Activated T-cell treated with anti-CD3 and anti-CD28 coated beads, Interleukin-2, amount 50 U/mL, for 4 hours (primary cell): ENCODE results near the gene PRKD2. TPM values are rescaled to one million over a fixed set of nuclear protein-coding genes. Genes with fewer than 3 reads are reported as not detected.

ENCODE experiments used
- ATAC-seq, 2 donors: fragments of 200-7000 bp; cut with Tn5 transposase; one replicate each; pipeline ENCODE4 v1.10.0; 2021
- DNase-seq: peaks from one replicate; pipeline ENCODE4 v3.0.0-alpha.2; 2020
- H3K27me3 Mint-ChIP-seq: one replicate; pipeline ENCODE4 v1.8.0; 2021; ENCODE audit warnings: low read depth, mixed read lengths
- H3K36me3 Mint-ChIP-seq: one replicate; pipeline ENCODE4 v1.8.0; 2022; ENCODE audit warnings: mixed read lengths; ENCODE audit not compliant: insufficient read depth
- H3K4me1 Mint-ChIP-seq: one replicate; pipeline ENCODE4 v1.8.0; 2021; ENCODE audit warnings: low read depth, mixed read lengths
- H3K4me3 Mint-ChIP-seq: one replicate; pipeline ENCODE4 v1.8.0; 2021; ENCODE audit warnings: mild to moderate bottlenecking, moderate library complexity, mixed read lengths
- H3K9me3 Mint-ChIP-seq: one replicate; pipeline ENCODE4 v1.8.0; 2021; ENCODE audit warnings: mixed read lengths
- total RNA-seq, 3 donors: library from RNA; stranded (reverse); gene quantifications; one replicate each; pipeline ENCODE4 v1.2.1, GENCODE V29; 2021

PRKD2 gene
- total RNA-seq, 3 donors from 2014 or later: 45.3 to 59.8 (median 58.1) TPM

- DNase-seq (peak; percentile 51), ATAC-seq (peak; percentile 80 to 81)
- Mint-ChIP-seq H3K27me3 (no peaks in the 10 kb centered on the region), H3K4me3 (peak within 1 kb of the TSS; percentile 94), H3K36me3 (peaks cover 4% of the 10 kb centered on the region), H3K9me3 (no peaks in the 10 kb centered on the region), H3K4me1 (peaks cover 51% of the 10 kb centered on the region)
Measured at GRCh38 chr19:46746281-46747057, 29.6 kb upstream of the PRKD2 start, which contains the start of gene STRN4. Gene STRN4, minus strand, starts transcription at chr19:46746450. Its CDS starts 20 bp downstream, at chr19:46746430.

GRCh38 chr19:46745521-46746280, 28.8 kb upstream of the PRKD2 start, which contains the start of gene FKRP:
Gene FKRP, plus strand, starts transcription at chr19:46746057. Its CDS starts 9,394 bp downstream, at chr19:46755451.
- peaks cover 4% of the 10 kb centered on the region for H3K36me3 Mint-ChIP-seq
- peak; percentile 80 to 82 for ATAC-seq
- DNase-seq: peak; percentile 20
- H3K27me3 Mint-ChIP-seq: no peaks in the 10 kb centered on the region
- peaks cover 59% of the 10 kb centered on the region for H3K4me1 Mint-ChIP-seq
- H3K9me3 Mint-ChIP-seq: no peaks in the 10 kb centered on the region
- H3K4me3 Mint-ChIP-seq: peak within 1 kb of the TSS; percentile 94

- Mint-ChIP-seq H3K9me3 (no peaks in the 10 kb centered on the region), H3K4me1 (peaks cover 65% of the 10 kb centered on the region), H3K36me3 (peaks cover 7% of the 10 kb centered on the region), H3K27me3 (no peaks in the 10 kb centered on the region), H3K4me3 (peak overlapping the region; percentile 94)
- DNase-seq: no peak
- no peak for ATAC-seq
Measured at GRCh38 chr19:46745030-46745429, 28.1 kb upstream of the PRKD2 start.

- peaks cover 70% of the 10 kb centered on the region for H3K4me1 Mint-ChIP-seq
- DNase-seq (no peak), ATAC-seq (no peak)
- no peaks in the 10 kb centered on the region for H3K9me3 Mint-ChIP-seq
- H3K27me3 Mint-ChIP-seq: no peaks in the 10 kb centered on the region
- peaks cover 12% of the 10 kb centered on the region for H3K36me3 Mint-ChIP-seq
- peak overlapping the region; percentile 94 for H3K4me3 Mint-ChIP-seq
Measured at GRCh38 chr19:46744005-46744691, 27.2 kb upstream of the PRKD2 start.

GRCh38 chr19:46742926-46743480, 26.1 kb upstream of the PRKD2 start:
- ATAC-seq: no peak
- H3K36me3 Mint-ChIP-seq: peaks cover 13% of the 10 kb centered on the region
- peak overlapping the region; percentile 38 for H3K4me3 Mint-ChIP-seq
- no peak for DNase-seq
- peaks cover 65% of the 10 kb centered on the region for H3K4me1 Mint-ChIP-seq
- H3K9me3 Mint-ChIP-seq: no peaks in the 10 kb centered on the region
- H3K27me3 Mint-ChIP-seq: no peaks in the 10 kb centered on the region

- Mint-ChIP-seq H3K36me3 (peaks cover 22% of the 10 kb centered on the region), H3K27me3 (no peaks in the 10 kb centered on the region), H3K9me3 (no peaks in the 10 kb centered on the region), H3K4me3 (no peak overlapping the region), H3K4me1 (peaks cover 56% of the 10 kb centered on the region)
- no peak for DNase-seq
- ATAC-seq: no peak
Measured at GRCh38 chr19:46741447-46741846, 24.5 kb upstream of the PRKD2 start.

GRCh38 chr19:46739290-46739771, 22.4 kb upstream of the PRKD2 start:
- ATAC-seq (no peak), DNase-seq (no peak)
- Mint-ChIP-seq H3K9me3 (no peaks in the 10 kb centered on the region), H3K4me1 (peaks cover 43% of the 10 kb centered on the region), H3K27me3 (no peaks in the 10 kb centered on the region), H3K36me3 (peaks cover 22% of the 10 kb centered on the region), H3K4me3 (no peak overlapping the region)

GRCh38 chr19:46737761-46738171, 20.9 kb upstream of the PRKD2 start:
- DNase-seq (no peak), ATAC-seq (no peak)
- Mint-ChIP-seq H3K27me3 (no peaks in the 10 kb centered on the region), H3K36me3 (peaks cover 23% of the 10 kb centered on the region), H3K9me3 (no peaks in the 10 kb centered on the region), H3K4me3 (no peak overlapping the region), H3K4me1 (peaks cover 29% of the 10 kb centered on the region)

- H3K36me3 Mint-ChIP-seq: peaks cover 21% of the 10 kb centered on the region
- peaks cover 27% of the 10 kb centered on the region for H3K4me1 Mint-ChIP-seq
- H3K27me3 Mint-ChIP-seq: no peaks in the 10 kb centered on the region
- ATAC-seq (no peak), DNase-seq (no peak)
- no peaks in the 10 kb centered on the region for H3K9me3 Mint-ChIP-seq
- H3K4me3 Mint-ChIP-seq: no peak overlapping the region
Measured at GRCh38 chr19:46737298-46737654, 20.4 kb upstream of the PRKD2 start.

GRCh38 chr19:46736531-46737297, 19.8 kb upstream of the PRKD2 start:
- no peaks in the 10 kb centered on the region for H3K27me3 Mint-ChIP-seq
- no peaks in the 10 kb centered on the region for H3K9me3 Mint-ChIP-seq
- H3K36me3 Mint-ChIP-seq: peaks cover 26% of the 10 kb centered on the region
- no peak for DNase-seq
- peaks cover 23% of the 10 kb centered on the region for H3K4me1 Mint-ChIP-seq
- H3K4me3 Mint-ChIP-seq: no peak overlapping the region
- ATAC-seq: no peak

GRCh38 chr19:46733690-46734292, 16.9 kb upstream of the PRKD2 start:
- Mint-ChIP-seq H3K27me3 (no peaks in the 10 kb centered on the region), H3K4me3 (no peak overlapping the region), H3K36me3 (peaks cover 28% of the 10 kb centered on the region), H3K9me3 (no peaks in the 10 kb centered on the region), H3K4me1 (peaks cover 8% of the 10 kb centered on the region)
- ATAC-seq (no peak), DNase-seq (no peak)

- H3K36me3 Mint-ChIP-seq: peaks cover 32% of the 10 kb centered on the region
- ATAC-seq (no peak), DNase-seq (no peak)
- no peaks in the 10 kb centered on the region for H3K27me3 Mint-ChIP-seq
- H3K4me1 Mint-ChIP-seq: peaks cover 10% of the 10 kb centered on the region
- H3K4me3 Mint-ChIP-seq: no peak overlapping the region
- H3K9me3 Mint-ChIP-seq: no peaks in the 10 kb centered on the region
Measured at GRCh38 chr19:46732966-46733689, 16.2 kb upstream of the PRKD2 start.
